ENCODE measurements around the gene INTS7. TPM values are rescaled to one million over a fixed set of nuclear protein-coding genes. Genes with fewer than 3 reads are reported as not detected.
"Not testable (repeated sequence)": the region's sequence is repeated elsewhere in the genome, so short reads cannot be mapped to it uniquely, and the experiment has no call there.

The INTS7 gene
- total RNA-seq, 1 experiment from 2014 or later, result 36.5 TPM

DNA sequence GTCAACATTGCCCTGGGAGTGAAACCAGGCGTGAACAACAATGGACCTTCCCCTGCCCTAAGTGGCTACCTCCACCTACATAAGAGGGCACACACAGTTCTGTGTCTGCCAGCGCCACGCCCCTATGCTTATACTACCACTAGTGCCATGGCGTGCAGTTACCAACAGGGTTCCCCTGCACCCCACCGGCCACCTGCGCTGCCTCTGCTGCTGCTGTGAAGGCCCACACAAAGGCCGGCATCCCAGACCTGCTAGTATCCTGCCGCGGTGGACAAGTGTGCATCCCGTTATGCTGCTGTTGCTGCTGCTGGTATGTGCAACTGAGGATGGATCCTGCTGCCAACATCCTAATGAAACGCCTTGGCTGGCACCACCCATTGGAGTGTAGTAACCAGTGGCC is 75.7 kb downstream of the INTS7 start:
- Mint-ChIP-seq H3K36me3 (ENCODE audit: insufficient read depth, unreplicated experiment) (peaks cover 30% of the 10 kb centered on the region), H3K4me1 (ENCODE audit: low read depth, unreplicated experiment) (no peaks in the 10 kb centered on the region), H3K27ac (ENCODE audit: unreplicated experiment) (no peak overlapping the region), H3K27me3 (ENCODE audit: unreplicated experiment) (no peaks in the 10 kb centered on the region), H3K9me3 (ENCODE audit: low read depth, unreplicated experiment) (peaks cover 10% of the 10 kb centered on the region), H3K4me3 (ENCODE audit: low read depth, unreplicated experiment) (no peak overlapping the region)
- CTCF ChIA-PET, result no interaction called here
- DNase-seq, result no peak
- intact Hi-C loops (cut with micrococcal nuclease; ENCODE audit: unreplicated experiment), result no loop called here
- no TSS peak for BruUV-seq (replicated peaks)
- TF ChIP-seq, protein P1, sequence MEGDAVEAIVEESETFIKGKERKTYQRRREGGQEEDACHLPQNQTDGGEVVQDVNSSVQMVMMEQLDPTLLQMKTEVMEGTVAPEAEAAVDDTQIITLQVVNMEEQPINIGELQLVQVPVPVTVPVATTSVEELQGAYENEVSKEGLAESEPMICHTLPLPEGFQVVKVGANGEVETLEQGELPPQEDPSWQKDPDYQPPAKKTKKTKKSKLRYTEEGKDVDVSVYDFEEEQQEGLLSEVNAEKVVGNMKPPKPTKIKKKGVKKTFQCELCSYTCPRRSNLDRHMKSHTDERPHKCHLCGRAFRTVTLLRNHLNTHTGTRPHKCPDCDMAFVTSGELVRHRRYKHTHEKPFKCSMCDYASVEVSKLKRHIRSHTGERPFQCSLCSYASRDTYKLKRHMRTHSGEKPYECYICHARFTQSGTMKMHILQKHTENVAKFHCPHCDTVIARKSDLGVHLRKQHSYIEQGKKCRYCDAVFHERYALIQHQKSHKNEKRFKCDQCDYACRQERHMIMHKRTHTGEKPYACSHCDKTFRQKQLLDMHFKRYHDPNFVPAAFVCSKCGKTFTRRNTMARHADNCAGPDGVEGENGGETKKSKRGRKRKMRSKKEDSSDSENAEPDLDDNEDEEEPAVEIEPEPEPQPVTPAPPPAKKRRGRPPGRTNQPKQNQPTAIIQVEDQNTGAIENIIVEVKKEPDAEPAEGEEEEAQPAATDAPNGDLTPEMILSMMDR (IDR thresholded peaks at IDR 0.05; ENCODE audit: unreplicated experiment), result no peak

DNA sequence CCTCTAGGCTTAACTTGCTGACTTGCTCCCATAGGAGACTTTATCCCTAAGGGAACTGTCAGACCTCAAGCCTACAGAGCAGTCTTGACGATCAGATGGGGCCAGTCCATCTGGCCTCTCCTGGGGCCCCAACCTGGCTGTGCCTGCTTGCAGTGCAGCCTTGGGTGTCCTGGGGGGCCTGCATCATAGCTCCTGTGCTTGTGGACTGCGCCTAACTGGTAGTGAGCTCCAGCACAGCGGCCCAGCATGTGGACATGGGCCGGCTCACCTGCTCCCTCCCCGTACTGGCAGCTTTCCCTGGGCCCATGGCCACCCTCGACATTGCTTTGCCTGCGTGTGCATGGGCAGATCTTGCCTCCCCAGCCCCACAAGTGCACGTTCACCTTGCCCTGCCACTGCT is 76.1 kb downstream of the INTS7 start:
- no peak overlapping the region for H3K4me3 Mint-ChIP-seq (ENCODE audit: low read depth, unreplicated experiment)

DNA sequence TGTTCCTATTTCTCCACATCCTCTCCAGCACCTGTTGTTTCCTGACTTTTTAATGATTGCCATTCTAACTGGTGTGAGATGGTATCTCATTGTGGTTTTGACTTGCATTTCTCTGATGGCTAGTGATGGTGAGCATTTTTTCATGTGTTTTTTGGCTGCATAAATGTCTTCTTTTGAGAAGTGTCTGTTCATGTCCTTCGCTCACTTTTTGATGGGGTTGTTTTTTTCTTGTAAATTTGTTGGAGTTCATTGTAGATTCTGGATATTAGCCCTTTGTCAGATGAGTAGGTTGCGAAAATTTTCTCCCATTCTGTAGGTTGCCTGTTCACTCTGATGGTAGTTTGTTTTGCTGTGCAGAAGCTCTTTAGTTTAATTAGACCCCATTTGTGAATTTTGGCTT is 81.3 kb downstream of the INTS7 start:
- BruUV-seq (replicated peaks); H3K27me3 Mint-ChIP-seq (ENCODE audit: unreplicated experiment); H3K4me1 Mint-ChIP-seq (ENCODE audit: low read depth, unreplicated experiment); CTCF ChIA-PET; H3K27ac Mint-ChIP-seq (ENCODE audit: unreplicated experiment); intact Hi-C loops (cut with micrococcal nuclease; ENCODE audit: unreplicated experiment); H3K36me3 Mint-ChIP-seq (ENCODE audit: insufficient read depth, unreplicated experiment); H3K9me3 Mint-ChIP-seq (ENCODE audit: low read depth, unreplicated experiment); H3K4me3 Mint-ChIP-seq (ENCODE audit: low read depth, unreplicated experiment); DNase-seq: not testable (repeated sequence)

More for the DNA sequence above, 76.1 kb downstream of the INTS7 start:
- BruUV-seq (replicated peaks), result no TSS peak
- intact Hi-C loops (cut with micrococcal nuclease; ENCODE audit: unreplicated experiment), result no loop called here
- Mint-ChIP-seq H3K27ac (ENCODE audit: unreplicated experiment) (no peak overlapping the region), H3K27me3 (ENCODE audit: unreplicated experiment) (no peaks in the 10 kb centered on the region), H3K4me1 (ENCODE audit: low read depth, unreplicated experiment) (no peaks in the 10 kb centered on the region), H3K36me3 (ENCODE audit: insufficient read depth, unreplicated experiment) (peaks cover 27% of the 10 kb centered on the region), H3K9me3 (ENCODE audit: low read depth, unreplicated experiment) (peaks cover 10% of the 10 kb centered on the region)
- no peak for DNase-seq
- TF ChIP-seq, protein P1 (IDR thresholded peaks at IDR 0.05; ENCODE audit: unreplicated experiment), result no peak
- CTCF ChIA-PET, result no interaction called here

DNA sequence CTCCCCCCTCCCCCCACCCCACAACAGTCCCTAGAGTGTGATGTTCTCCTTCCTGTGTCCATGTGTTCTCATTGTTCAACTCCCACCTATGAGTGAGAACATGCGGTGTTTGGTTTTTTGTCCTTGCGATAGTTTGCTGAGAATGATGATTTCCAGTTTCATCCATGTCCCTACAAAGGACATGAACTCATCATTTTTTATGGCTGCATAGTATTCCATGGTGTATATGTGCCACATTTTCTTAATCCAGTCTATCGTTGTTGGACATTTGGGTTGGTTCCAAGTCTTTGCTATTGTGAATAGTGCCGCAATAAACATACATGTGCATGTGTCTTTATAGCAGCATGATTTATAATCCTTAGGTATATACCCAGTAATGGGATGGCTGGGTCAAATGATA is 81.8 kb downstream of the INTS7 start:
- H3K27ac Mint-ChIP-seq (ENCODE audit: unreplicated experiment); H3K4me1 Mint-ChIP-seq (ENCODE audit: low read depth, unreplicated experiment); H3K9me3 Mint-ChIP-seq (ENCODE audit: low read depth, unreplicated experiment); H3K36me3 Mint-ChIP-seq (ENCODE audit: insufficient read depth, unreplicated experiment); CTCF ChIA-PET; intact Hi-C loops (cut with micrococcal nuclease; ENCODE audit: unreplicated experiment); H3K27me3 Mint-ChIP-seq (ENCODE audit: unreplicated experiment); DNase-seq; H3K4me3 Mint-ChIP-seq (ENCODE audit: low read depth, unreplicated experiment); BruUV-seq (replicated peaks): not testable (repeated sequence)

DNA sequence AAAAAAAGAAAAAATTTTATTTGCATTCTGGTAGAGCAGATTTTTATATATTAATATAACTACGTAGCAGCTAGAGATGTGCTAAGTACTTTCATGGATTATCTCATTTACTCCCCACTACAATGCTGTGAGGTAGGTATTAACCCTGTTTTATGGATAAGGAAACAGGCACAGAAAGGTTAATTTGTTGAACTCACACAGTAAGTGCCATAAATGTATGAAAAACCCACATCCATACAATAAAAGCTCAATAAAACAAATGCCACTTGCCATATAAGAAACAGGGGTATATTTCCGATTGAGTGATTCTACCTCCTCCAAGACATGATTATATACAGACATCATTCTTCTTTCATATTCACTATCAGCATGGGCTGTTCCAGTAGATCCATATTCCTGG is 83.1 kb downstream of the INTS7 start:
- CTCF ChIA-PET, result interaction anchor here (0.9 kb wide), 1 partner anchor 8 kb away, joined by 3 read pairs; no protein-coding TSS in a partner anchor
- no TSS peak for BruUV-seq (replicated peaks)
- intact Hi-C loops (cut with micrococcal nuclease; ENCODE audit: unreplicated experiment), result no loop called here
- TF ChIP-seq, protein P1 (IDR thresholded peaks at IDR 0.05; ENCODE audit: unreplicated experiment), result no peak
- H3K9me3 Mint-ChIP-seq (ENCODE audit: low read depth, unreplicated experiment), result no peaks in the 10 kb centered on the region
- no peaks in the 10 kb centered on the region for H3K27me3 Mint-ChIP-seq (ENCODE audit: unreplicated experiment)
- peaks cover 9% of the 10 kb centered on the region for H3K36me3 Mint-ChIP-seq (ENCODE audit: insufficient read depth, unreplicated experiment)
- no peak overlapping the region for H3K27ac Mint-ChIP-seq (ENCODE audit: unreplicated experiment)
- no peaks in the 10 kb centered on the region for H3K4me1 Mint-ChIP-seq (ENCODE audit: low read depth, unreplicated experiment)
- H3K4me3 Mint-ChIP-seq (ENCODE audit: low read depth, unreplicated experiment), result no peak overlapping the region
- no peak for DNase-seq

Measured in Calu3 (cell line).